H9 (cell line): Measurements from ENCODE around the gene ABCC3. TPM values are rescaled to one million over a fixed set of nuclear protein-coding genes. Genes with fewer than 3 reads are reported as not detected.

Experiments used
- DNase-seq: peaks from one replicate; pipeline ENCODE4 v3.0.0-alpha.2; 2017
- H2AFZ ChIP-seq: one replicate; pipeline ENCODE4 v1.6.1; 2013; ENCODE audit warnings: mild to moderate bottlenecking, low read length, control low read depth, moderate library complexity
- H2AK5ac ChIP-seq: 2 replicates; pipeline ENCODE4 v1.6.1; 2013; ENCODE audit warnings: low read length, control low read depth, mixed read lengths; ENCODE audit not compliant: insufficient read length
- H2BK120ac ChIP-seq: one replicate; pipeline ENCODE4 v1.6.1; 2013; ENCODE audit warnings: low read depth, mild to moderate bottlenecking, low read length, control low read depth, inconsistent platforms; ENCODE audit not compliant: poor library complexity, severe bottlenecking
- H2BK12ac ChIP-seq: 2 replicates; pipeline ENCODE4 v1.6.1; 2013; ENCODE audit warnings: low read length, control low read depth, mixed read lengths, low read depth; ENCODE audit not compliant: insufficient read length
- H2BK15ac ChIP-seq: 2 replicates; pipeline ENCODE4 v1.6.1; 2013; ENCODE audit warnings: low read depth, low read length, control low read depth
- H2BK20ac ChIP-seq: one replicate; pipeline ENCODE4 v1.6.1; 2013; ENCODE audit warnings: low read depth, mild to moderate bottlenecking, low read length, control low read depth, inconsistent platforms; ENCODE audit not compliant: poor library complexity, severe bottlenecking
- H2BK5ac ChIP-seq: 2 replicates; pipeline ENCODE4 v1.6.1; 2013; ENCODE audit warnings: low read length, control low read depth, mixed read lengths; ENCODE audit not compliant: insufficient read length
- H3K14ac ChIP-seq: 2 replicates; pipeline ENCODE4 v1.6.1; 2013; ENCODE audit warnings: low read length, control low read depth; ENCODE audit not compliant: insufficient read depth
- H3K18ac ChIP-seq: 2 replicates; pipeline ENCODE4 v1.6.1; 2013; ENCODE audit warnings: low read depth, mild to moderate bottlenecking, mixed read lengths, low read length, control low read depth; ENCODE audit not compliant: insufficient read length
- H3K23ac ChIP-seq: 2 replicates; pipeline ENCODE4 v1.6.1; 2013; ENCODE audit warnings: low read length, control low read depth, mixed read lengths, low read depth; ENCODE audit not compliant: insufficient read length
- H3K23me2 ChIP-seq: 2 replicates; pipeline ENCODE4 v1.6.1; 2013; ENCODE audit warnings: low read depth, mild to moderate bottlenecking, mixed read lengths, low read length, control low read depth; ENCODE audit not compliant: insufficient read length, poor library complexity, severe bottlenecking
- H3K27ac ChIP-seq: 2 replicates; pipeline ENCODE4 v1.5.1; 2013; ENCODE audit warnings: low read length, control low read depth, mixed read lengths, low read depth; ENCODE audit not compliant: insufficient read length
- H3K27me3 ChIP-seq: 2 replicates; pipeline ENCODE4 v1.6.1; 2013; ENCODE audit warnings: low read length, control low read depth, inconsistent platforms; ENCODE audit not compliant: insufficient read depth
- H3K4ac ChIP-seq: 2 replicates; pipeline ENCODE4 v1.6.1; 2013; ENCODE audit warnings: low read depth, mild to moderate bottlenecking, control low read depth, inconsistent platforms, low read length, moderate library complexity
- H3K4me1 ChIP-seq: 2 replicates; pipeline ENCODE4 v1.6.1; 2013; ENCODE audit warnings: low read length, control low read depth, inconsistent platforms; ENCODE audit not compliant: insufficient read depth
- H3K4me2 ChIP-seq: 2 replicates; pipeline ENCODE4 v1.6.1; 2013; ENCODE audit warnings: low read length, control low read depth, mixed read lengths; ENCODE audit not compliant: insufficient read length, insufficient read depth
- H3K56ac ChIP-seq: 2 replicates; pipeline ENCODE4 v1.6.1; 2013; ENCODE audit warnings: low read depth, mild to moderate bottlenecking, mixed read lengths, low read length, control low read depth; ENCODE audit not compliant: insufficient read length
- H3K79me1 ChIP-seq: 2 replicates; pipeline ENCODE4 v1.6.1; 2013; ENCODE audit warnings: low read depth, mild to moderate bottlenecking, moderate library complexity, low read length, control low read depth, inconsistent platforms; ENCODE audit not compliant: insufficient read depth, poor library complexity, severe bottlenecking
- H3K79me2 ChIP-seq: 2 replicates; pipeline ENCODE4 v1.6.1; 2013; ENCODE audit warnings: low read length, control low read depth, inconsistent platforms; ENCODE audit not compliant: insufficient read depth
- H3K9ac ChIP-seq: 2 replicates; pipeline ENCODE4 v1.6.1; 2013; ENCODE audit warnings: low read length, control low read depth, mixed read lengths; ENCODE audit not compliant: insufficient read length; ENCODE audit errors: extremely low read depth
- H3K9me3 ChIP-seq: one replicate; pipeline ENCODE4 v1.6.1; 2013; ENCODE audit warnings: low read depth, low read length, inconsistent platforms; ENCODE audit not compliant: control insufficient read depth
- H3T11ph ChIP-seq: one replicate; pipeline ENCODE4 v1.6.1; 2013; ENCODE audit warnings: mild to moderate bottlenecking, low read length, control low read depth, inconsistent platforms
- H4K20me1 ChIP-seq: one replicate; pipeline ENCODE4 v1.6.1; 2013; ENCODE audit not compliant: control insufficient read depth, insufficient read length, insufficient read depth
- H4K5ac ChIP-seq: 2 replicates; pipeline ENCODE4 v1.6.1; 2013; ENCODE audit warnings: low read depth, mild to moderate bottlenecking, mixed read lengths, low read length, control low read depth; ENCODE audit not compliant: insufficient read length
- H4K8ac ChIP-seq: replicated peaks from 2 replicates; pipeline ENCODE4 v1.6.1; 2013; ENCODE audit warnings: low read length, control low read depth, mixed read lengths, low read depth; ENCODE audit not compliant: insufficient read length
- H4K91ac ChIP-seq: 2 replicates; pipeline ENCODE4 v1.6.1; 2013; ENCODE audit warnings: low read depth, mild to moderate bottlenecking, moderate library complexity, mixed read lengths, low read length, control low read depth; ENCODE audit not compliant: insufficient read length
- H3K27ac Mint-ChIP-seq, 3 experiments: 2 replicates in 2 of 3; 3 replicates in 1 of 3; pipeline ENCODE4 v1.8.0; 2020 to 2021; ENCODE audit warnings: mixed read lengths in 3 of 3, mild to moderate bottlenecking in 1 of 3, moderate library complexity in 1 of 3
- H3K27me3 Mint-ChIP-seq: 2 replicates; pipeline ENCODE4 v1.8.0; 2021; ENCODE audit warnings: low read depth, mild to moderate bottlenecking, moderate library complexity, mixed read lengths
- H3K36me3 Mint-ChIP-seq, 3 experiments: 2 replicates in 2 of 3; 3 replicates in 1 of 3; pipeline ENCODE4 v1.8.0; 2020 to 2021; ENCODE audit warnings: low read depth in 3 of 3, mixed read lengths in 3 of 3; ENCODE audit not compliant: insufficient read depth in 1 of 3
- H3K4me1 Mint-ChIP-seq, 2 experiments: 2 replicates each; pipeline ENCODE4 v1.8.0; 2020; ENCODE audit warnings: mixed read lengths in 2 of 2
- H3K4me3 Mint-ChIP-seq, 2 experiments: 2 replicates in 1 of 2; 3 replicates in 1 of 2; pipeline ENCODE4 v1.8.0; 2020 to 2021; ENCODE audit warnings: mild to moderate bottlenecking in 2 of 2, mixed read lengths in 2 of 2, moderate library complexity in 1 of 2
- H3K9me3 Mint-ChIP-seq, 2 experiments: 2 replicates in 1 of 2; 3 replicates in 1 of 2; pipeline ENCODE4 v1.8.0; 2020; ENCODE audit warnings: mild to moderate bottlenecking in 2 of 2, mixed read lengths in 2 of 2, moderate library complexity in 1 of 2
- CTCF ChIP-seq: fragments of 200-600 bp; sonication (generic); conservative IDR thresholded peaks from 3 replicates; pipeline ENCODE4 v1.8.0; 2021; ENCODE audit warnings: antibody characterized with exemption, mild to moderate bottlenecking
- WGBS: extraction: QIAGEN DNeasy Blood & Tissue Kit; methylation state at CpG from one replicate; pipeline ENCODE4 v1.1.7; 2013; ENCODE audit warnings: missing lambda C conversion rate, low lambda C conversion rate, mixed read lengths; ENCODE audit not compliant: insufficient read length; ENCODE audit errors: extremely low coverage; 5-methylcytosine and 5-hydroxymethylcytosine counted together
- total RNA-seq: library from RNA; stranded (reverse); gene quantifications from 2 replicates; pipeline ENCODE4 v1.2.1, GENCODE V29; 2021

ABCC3 gene
- total RNA-seq, 1 experiment from 2014 or later = 0.31 TPM

GRCh38 chr17:50710650-50711049 is 76.0 kb downstream of the ABCC3 start:
- no peak overlapping the region for H3K27ac ChIP-seq
- no peak overlapping the region for H2BK120ac ChIP-seq
- no peak overlapping the region for H3T11ph ChIP-seq
- H3K79me2 ChIP-seq = no peaks in the 10 kb centered on the region
- no peak overlapping the region for H2BK5ac ChIP-seq
- H3K79me1 ChIP-seq = peaks cover 2% of the 10 kb centered on the region
- no peak overlapping the region for H2BK20ac ChIP-seq
- no peaks in the 10 kb centered on the region; the same call in 1 of the 2 replicates for H3K4me1 ChIP-seq
- WGBS = no CpG with 5 or more reads among the region's 4 CpGs
- no peak overlapping the region for H4K8ac ChIP-seq
- no peak overlapping the region for H3K4ac ChIP-seq
- no peak overlapping the region for H3K14ac ChIP-seq
- no peak for DNase-seq
- no peak overlapping the region for H2BK15ac ChIP-seq
- peaks cover 5% of the 10 kb centered on the region for H3K23me2 ChIP-seq
- H4K91ac ChIP-seq = no peak overlapping the region
- no peaks in the 10 kb centered on the region for H4K20me1 ChIP-seq
- no peak overlapping the region for H3K23ac ChIP-seq
- H3K18ac ChIP-seq = no peak overlapping the region
- H3K27me3 ChIP-seq = no peaks in the 10 kb centered on the region
- Mint-ChIP-seq H3K4me1 (peaks cover 24 to 28% of the 10 kb centered on the region in 2 experiments), H3K27ac (peak overlapping the region in 1 of 3 experiments; percentile 34; a peak in 1 of 7 replicates), H3K9me3 (no peaks in the 10 kb centered on the region), H3K27me3 (no peaks in the 10 kb centered on the region; the same call in 1 of the 2 replicates), H3K4me3 (no peak overlapping the region), H3K36me3 (peaks cover 0 to 4% (median 0%) of the 10 kb centered on the region in 3 experiments; a peak in 2 of 7 replicates)
- no peak overlapping the region for H2BK12ac ChIP-seq
- no peak overlapping the region for H2AK5ac ChIP-seq
- H3K4me2 ChIP-seq = no peak overlapping the region
- H3K9me3 ChIP-seq = no peaks in the 10 kb centered on the region
- no peak for TF ChIP-seq CTCF
- H3K56ac ChIP-seq = no peak overlapping the region
- H4K5ac ChIP-seq = no peak overlapping the region
- H3K9ac ChIP-seq = no peak overlapping the region
- no peak overlapping the region for H2AFZ ChIP-seq
